GM21528 (cell line): Measurements from ENCODE around the gene CYSRT1.

ENCODE experiments used
- ATAC-seq: cut with Tn5 transposase; IDR thresholded peaks from one replicate; pipeline ENCODE4 v1.9.1; 2021; ENCODE audit warnings: mild to moderate bottlenecking, moderate library complexity; ENCODE audit not compliant: unreplicated experiment, low FRiP score

CYSRT1 gene

GRCh38 chr9:137224830-137225694 is at the start of gene CYSRT1:
Gene CYSRT1, plus strand, starts transcription at chr9:137225174. Its CDS starts 448 bp downstream, at chr9:137225622.
- ATAC-seq: no peak

- ATAC-seq: no peak
Observed at GRCh38 chr9:137175345-137175961, 49.5 kb upstream of the CYSRT1 start.

GRCh38 chr9:137176302-137177182 is 48.4 kb upstream of the CYSRT1 start:
- no peak for ATAC-seq

- ATAC-seq: no peak
Observed at GRCh38 chr9:137178201-137178938, 46.6 kb upstream of the CYSRT1 start.

GRCh38 chr9:137178939-137179630 is 45.9 kb upstream of the CYSRT1 start:
- no peak for ATAC-seq

GRCh38 chr9:137179761-137180160 is 45.2 kb upstream of the CYSRT1 start:
- ATAC-seq: no peak

GRCh38 chr9:137180491-137180890 is 44.5 kb upstream of the CYSRT1 start:
- no peak for ATAC-seq

GRCh38 chr9:137181680-137182079 is 43.3 kb upstream of the CYSRT1 start:
- no peak for ATAC-seq

GRCh38 chr9:137182836-137183235 is 42.1 kb upstream of the CYSRT1 start:
- ATAC-seq: no peak

- ATAC-seq: no peak
Observed at GRCh38 chr9:137183980-137184595, 40.9 kb upstream of the CYSRT1 start.

GRCh38 chr9:137184881-137185660 is 39.9 kb upstream of the CYSRT1 start:
- ATAC-seq: no peak

- ATAC-seq: no peak
Observed at GRCh38 chr9:137185921-137186320, 39.1 kb upstream of the CYSRT1 start.

- no peak for ATAC-seq
Observed at GRCh38 chr9:137186385-137186784, 38.6 kb upstream of the CYSRT1 start.

- no peak for ATAC-seq
Observed at GRCh38 chr9:137187386-137187785, 37.6 kb upstream of the CYSRT1 start.

- no peak for ATAC-seq
Observed at GRCh38 chr9:137188086-137188489, 36.9 kb upstream of the CYSRT1 start.

- peak; percentile 71 for ATAC-seq
Observed at GRCh38 chr9:137188490-137189296, 36.3 kb upstream of the CYSRT1 start, which contains the start of the genes ANAPC2 and SSNA1. Gene ANAPC2, minus strand, starts transcription at chr9:137188560. Its CDS starts 28 bp downstream, at chr9:137188532. Gene SSNA1, plus strand, starts transcription at chr9:137188676. Its CDS starts 51 bp downstream, at chr9:137188727.
